ENCODE measurements around the gene ANLN. TPM values are rescaled to one million over a fixed set of nuclear protein-coding genes. Genes with fewer than 3 reads are reported as not detected.
"Not testable (repeated sequence)": the region's sequence is repeated elsewhere in the genome, so short reads cannot be mapped to it uniquely, and the experiment has no call there.

The ANLN gene
- total and polyA plus RNA-seq, 9 of the 15 experiments (the other 6 are each of a cell fraction or from before 2014, with no cell fraction given): 18.1 to 66.2 (median 38.7) TPM

GRCh38 chr7:36478745-36479144 lies 89.1 kb downstream of the ANLN start:
- ATAC-seq (no peak), DNase-seq (ENCODE audit: extremely low read depth in 1 of 4, low spot score in 3 of 4) (no peak), FAIRE-seq (no peak)
- in situ Hi-C loops (cut with MboI) (loop anchor here (10.0 kb wide), 1 partner anchor 726 kb away; no protein-coding TSS in a partner anchor), intact Hi-C loops (cut with micrococcal nuclease) (no loop called here)
- Histone ChIP-seq H2AFZ (ENCODE audit: low read depth, low read length) (no peak overlapping the region), H3K9me1 (ENCODE audit: control insufficient read depth, insufficient read depth, low read length) (no peaks in the 10 kb centered on the region), H4K20me1 (replicated peaks; ENCODE audit: control insufficient read depth, insufficient read depth, low read length) (0 out of 2 replicates have a peak, but pooled peaks cover 6% of the 10 kb centered on the region), H3K4me1 (replicated peaks in 1 of 2; ENCODE audit: control insufficient read depth in 2 of 2, insufficient read depth in 2 of 2, low read length in 2 of 2) (peaks cover 6 to 9% of the 10 kb centered on the region in 2 experiments; a peak in 3 of 5 replicates), H3K4me2 (ENCODE audit: insufficient read depth, low read length) (no peak overlapping the region), H3K9me3 (replicated peaks; ENCODE audit: control insufficient read depth, insufficient read depth, low read depth, low read length) (no peaks in the 10 kb centered on the region), H3K79me2 (ENCODE audit: control insufficient read depth, insufficient read depth, low read length) (no peaks in the 10 kb centered on the region), H3K36me3 (ENCODE audit: control insufficient read depth, insufficient read depth, low read length) (no peaks in the 10 kb centered on the region), H3K4me3 (no peak overlapping the region), H3K27ac (ENCODE audit: extremely low read depth, low read depth, low read length) (no peak overlapping the region), H3K27me3 (ENCODE audit: control insufficient read depth in 2 of 2, insufficient read depth in 2 of 2, low read length in 2 of 2) (peaks cover 0 to 12% of the 10 kb centered on the region in 2 experiments; a peak in 2 of 5 replicates), H3K9ac (ENCODE audit: insufficient read depth in 1 of 2, low read depth in 2 of 2, low read length in 2 of 2) (no peak overlapping the region)
- ChIA-PET POLR2A (interaction anchor here (0.6 to 1.2 kb wide), 2 partner anchors 9 to 1472 kb away, joined by 3 to 4 read pairs; no protein-coding TSS in a partner anchor), CTCF (ENCODE audit: low intra/inter-chr PET ratio) (no interaction called here)
- TF ChIP-seq ZNF449 (CRISPR knock-in tag; IDR thresholded peaks at IDR 0.05) (no peak), RFX7 (CRISPR knock-in tag; IDR thresholded peaks at IDR 0.05) (no peak)
- 8% methylated on average over 2 of the region's 2 CpGs for WGBS (ENCODE audit: insufficient coverage, low coverage, missing lambda C conversion rate)
- BruUV-seq (replicated peaks): no TSS peak

DNA sequence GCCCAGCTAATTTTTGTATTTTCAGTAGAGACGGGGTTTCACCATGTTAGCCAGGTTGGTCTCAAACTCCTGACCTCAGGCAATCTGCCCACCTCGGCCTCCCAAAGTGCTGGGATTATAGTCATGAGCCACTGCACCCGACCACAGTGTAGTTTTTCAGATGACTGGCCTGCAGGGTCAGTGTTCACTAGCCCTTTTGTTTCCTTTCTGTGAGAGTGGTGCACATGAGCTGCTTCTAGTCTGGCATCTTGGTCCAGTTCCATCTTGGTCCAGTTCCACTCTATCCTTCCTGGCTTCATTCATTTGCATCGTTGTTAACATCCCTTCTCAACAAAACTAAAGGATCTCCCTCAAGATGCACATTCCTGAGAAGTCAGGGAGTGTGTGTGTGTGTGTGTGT lies 94.2 kb downstream of the ANLN start:
- H3K27me3 ChIP-seq (ENCODE audit: control insufficient read depth in 2 of 2, insufficient read depth in 2 of 2, low read length in 2 of 2): peaks cover 4 to 21% of the 10 kb centered on the region in 2 experiments; a peak in 3 of 5 replicates
- H3K27ac ChIP-seq (ENCODE audit: extremely low read depth, low read depth, low read length); H3K4me2 ChIP-seq (ENCODE audit: insufficient read depth, low read length); H3K36me3 ChIP-seq (ENCODE audit: control insufficient read depth, insufficient read depth, low read length); H3K4me1 ChIP-seq (replicated peaks in 1 of 2; ENCODE audit: control insufficient read depth in 2 of 2, insufficient read depth in 2 of 2, low read length in 2 of 2); ATAC-seq; H3K4me3 ChIP-seq; H2AFZ ChIP-seq (ENCODE audit: low read depth, low read length); H3K9me3 ChIP-seq (replicated peaks; ENCODE audit: control insufficient read depth, insufficient read depth, low read depth, low read length); BruUV-seq (replicated peaks); CTCF ChIA-PET (ENCODE audit: low intra/inter-chr PET ratio); H3K79me2 ChIP-seq (ENCODE audit: control insufficient read depth, insufficient read depth, low read length); H3K9me1 ChIP-seq (ENCODE audit: control insufficient read depth, insufficient read depth, low read length); intact Hi-C loops (cut with micrococcal nuclease); H3K9ac ChIP-seq (ENCODE audit: insufficient read depth in 1 of 2, low read depth in 2 of 2, low read length in 2 of 2); FAIRE-seq; in situ Hi-C loops (cut with MboI); DNase-seq (ENCODE audit: extremely low read depth in 1 of 4, low spot score in 3 of 4); H4K20me1 ChIP-seq (replicated peaks; ENCODE audit: control insufficient read depth, insufficient read depth, low read length): not testable (repeated sequence)
- POLR2A ChIA-PET: interaction anchor here (0.6 kb wide), 1 partner anchor 31 kb away, joined by 3 read pairs; no protein-coding TSS in a partner anchor
- 0% methylated on average over 4 of the region's 4 CpGs for WGBS (ENCODE audit: insufficient coverage, low coverage, missing lambda C conversion rate)
